Globus pallidus (tissue), 1 donor: ENCODE measurements around the gene CYLD.

Source experiments
- DNase-seq: peaks from one replicate; pipeline ENCODE4 v3.0.0-alpha.2; 2015; ENCODE audit warnings: low spot score

The CYLD gene

GRCh38 chr16:50846511-50846910 is 104.6 kb downstream of the CYLD start:
- DNase-seq = no peak

GRCh38 chr16:50847166-50847565 is 105.3 kb downstream of the CYLD start:
- no peak for DNase-seq

GRCh38 chr16:50848755-50849514 is 107.0 kb downstream of the CYLD start:
- no peak for DNase-seq
